Activated CD4-positive, alpha-beta T cell treated with anti-CD3 and anti-CD28 coated beads, Interleukin-2, Interleukin-6, amounts not matched to agents 100 ng/mL and 50 ng/mL, durations not matched to agents 16 hours and 8 hours (primary cell): Measurements from ENCODE around the gene ZNF419.
A peak's percentile ranks its signal among the peaks of the same experiment; 100 is the strongest.
"Not testable (repeated sequence)": the region's sequence is repeated elsewhere in the genome, so short reads cannot be mapped to it uniquely, and the experiment has no call there.

Experiments
- DNase-seq: peaks from one replicate; pipeline ENCODE4 v3.0.0-alpha.2; 2020

The ZNF419 gene

DNA sequence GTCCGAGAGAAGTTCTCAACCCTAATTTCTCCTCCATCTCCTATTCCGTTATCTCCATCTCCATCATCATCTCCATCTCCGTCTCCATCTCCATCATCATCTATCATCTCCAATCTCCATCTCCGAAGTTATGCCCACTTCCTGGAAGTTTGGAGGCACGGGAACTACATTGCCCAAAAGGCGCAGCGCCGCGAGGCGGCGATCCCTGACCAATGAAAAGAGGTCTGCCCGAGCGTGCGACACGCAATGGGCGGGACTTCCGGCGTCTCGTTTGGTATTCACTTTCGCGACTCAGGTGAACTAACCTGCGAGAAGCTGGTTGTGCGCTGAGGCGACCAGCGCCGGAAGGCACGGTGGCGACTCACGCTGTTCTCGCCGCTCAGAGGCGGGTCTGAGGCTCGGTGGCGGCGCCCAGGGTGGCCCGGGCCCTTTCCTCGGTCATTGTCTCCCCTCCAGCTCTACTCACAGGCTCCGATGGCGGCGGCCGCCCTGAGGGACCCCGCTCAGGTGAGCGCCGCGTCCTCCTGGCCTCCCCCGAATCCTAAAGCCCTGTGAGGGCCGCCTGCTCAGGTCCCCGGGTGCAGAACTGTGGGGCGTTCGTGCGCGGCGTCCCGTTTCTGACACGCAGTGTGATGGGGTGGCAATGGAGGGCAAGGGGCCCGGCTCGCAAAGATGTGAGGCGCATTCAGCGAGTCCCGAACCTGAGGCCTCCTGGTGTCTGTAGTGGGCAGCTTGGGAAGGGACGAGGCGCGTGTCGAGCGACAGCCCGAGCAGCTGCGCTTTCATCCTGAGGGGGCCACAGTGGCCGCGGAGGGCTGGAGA is at the start of gene ZNF419:
Gene ZNF419, plus strand, starts transcription at position 274 of the 822 bp plus-strand sequence. Its CDS starts 201 bp downstream, at position 475.
- DNase-seq, result peak; percentile 94

DNA sequence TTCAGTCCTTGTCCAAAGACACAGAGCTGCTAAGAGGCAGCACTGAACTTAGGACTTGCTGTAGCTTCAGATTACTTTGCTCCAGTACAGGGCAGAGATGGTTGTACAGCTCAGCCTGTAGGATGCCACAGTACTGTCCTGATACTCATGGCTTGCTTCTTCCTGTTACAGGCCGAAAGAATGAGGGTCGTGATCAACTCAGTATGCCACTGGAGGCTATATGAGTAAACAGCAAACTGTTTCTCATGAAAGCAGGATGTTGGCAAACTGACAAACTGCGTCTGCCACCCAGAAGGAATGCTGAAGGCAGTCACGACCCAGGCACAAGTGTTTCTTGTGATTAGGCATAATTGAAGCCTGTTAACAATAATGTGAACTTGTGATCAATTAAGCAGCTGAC is 49.6 kb upstream of the ZNF419 start:
- DNase-seq, result no peak

DNA sequence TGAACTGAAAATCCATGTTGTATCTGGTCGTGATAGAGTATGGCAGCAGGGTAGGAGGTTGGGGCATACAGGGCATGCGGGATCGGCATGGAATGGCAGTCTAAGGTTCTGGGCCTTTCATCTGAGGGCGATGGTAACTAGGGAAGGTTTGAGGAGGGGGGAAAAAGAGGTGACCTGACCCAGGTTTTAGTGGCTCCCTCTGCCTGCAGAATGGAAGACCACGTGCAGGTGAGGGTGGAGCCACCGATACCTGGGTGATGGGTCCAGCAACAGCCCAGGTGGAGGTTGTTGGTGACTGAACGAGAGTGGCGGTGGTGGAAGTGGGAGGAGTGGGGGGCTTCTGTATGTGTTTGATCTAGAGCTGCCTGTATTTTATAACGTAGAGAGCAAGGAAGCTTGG is 48.6 kb upstream of the ZNF419 start:
- no peak for DNase-seq

DNA sequence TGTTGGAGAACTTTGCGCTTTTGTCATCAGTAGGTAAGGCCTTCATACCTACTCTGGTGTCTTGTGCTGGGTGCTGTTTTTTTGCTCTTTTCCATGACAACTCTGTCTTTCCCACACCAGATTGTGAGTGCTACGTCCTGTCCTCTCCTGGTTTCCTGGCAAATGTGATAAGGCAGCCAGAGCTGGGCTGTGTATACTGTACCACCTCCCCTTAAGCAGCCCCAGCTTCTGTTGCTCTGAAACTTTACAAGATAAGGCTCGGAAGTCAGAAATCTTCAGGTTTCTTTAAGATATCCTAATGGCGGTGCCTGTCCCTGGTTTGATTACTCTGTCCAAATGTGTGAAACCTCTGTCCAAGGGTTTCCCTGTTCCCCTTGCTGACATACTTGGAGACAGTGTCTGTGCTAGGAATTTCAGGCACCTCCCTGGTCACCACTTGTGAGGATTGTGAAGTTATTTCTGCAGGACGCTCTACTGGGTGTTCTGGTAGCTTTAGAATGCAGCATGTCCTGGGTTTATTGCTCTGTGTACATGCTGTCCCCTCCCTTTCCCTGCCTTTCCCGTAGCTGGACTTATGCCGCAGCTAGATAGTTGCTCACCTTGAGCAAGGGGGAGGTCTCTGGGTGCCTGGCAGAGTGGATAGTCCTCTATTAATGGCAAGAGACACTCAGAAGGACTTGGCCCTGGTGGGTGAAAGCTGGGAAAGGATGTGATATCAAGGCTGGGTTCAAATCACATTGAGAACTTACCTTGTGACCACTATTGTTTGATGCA is 45.4 kb upstream of the ZNF419 start:
- no peak for DNase-seq

- DNase-seq, result no peak
Measured at GRCh38 chr19:57443121-57443696, 44.3 kb upstream of the ZNF419 start.

DNA sequence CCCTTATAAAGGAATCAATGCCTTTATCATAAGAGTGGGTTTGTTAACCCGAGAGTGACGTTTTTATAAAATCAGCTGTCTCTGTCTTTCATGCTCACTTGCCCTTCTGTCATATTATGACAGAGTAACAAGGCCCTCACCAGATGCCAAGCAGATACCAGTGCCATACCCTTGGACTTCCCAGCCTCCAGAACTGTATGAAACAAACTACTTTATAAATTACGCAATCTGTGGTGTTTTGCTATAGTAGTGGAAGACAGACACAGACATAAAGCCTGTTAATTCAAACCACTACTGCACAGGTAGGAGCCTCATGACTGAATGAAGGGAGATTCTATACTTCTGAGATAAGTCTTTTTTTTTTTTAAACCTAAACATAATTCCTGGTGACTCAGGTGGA is 35.2 kb upstream of the ZNF419 start:
- DNase-seq, result no peak

- DNase-seq, result peak; percentile 40
Measured at GRCh38 chr19:57465680-57466381, 21.7 kb upstream of the ZNF419 start.

DNA sequence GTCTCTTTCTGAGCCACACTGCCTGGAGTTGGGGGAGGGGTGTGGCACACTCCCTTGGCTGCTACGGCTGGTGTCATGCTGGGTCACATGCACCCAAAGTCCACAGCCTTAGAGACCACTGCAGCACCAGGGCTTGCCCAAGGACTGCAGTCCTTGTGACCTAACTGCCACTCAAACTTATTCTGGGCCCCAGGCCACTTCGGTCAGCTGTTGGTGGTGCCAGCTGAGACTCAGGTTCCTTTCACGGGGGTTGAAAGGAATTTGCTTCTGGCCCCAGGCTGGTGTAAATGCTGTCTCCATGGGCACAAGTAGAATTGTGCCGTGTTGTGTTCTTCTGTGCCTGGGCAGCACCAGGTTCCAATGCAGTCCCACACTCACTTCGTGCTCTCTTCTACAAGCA is 21.1 kb upstream of the ZNF419 start:
- no peak for DNase-seq

DNA sequence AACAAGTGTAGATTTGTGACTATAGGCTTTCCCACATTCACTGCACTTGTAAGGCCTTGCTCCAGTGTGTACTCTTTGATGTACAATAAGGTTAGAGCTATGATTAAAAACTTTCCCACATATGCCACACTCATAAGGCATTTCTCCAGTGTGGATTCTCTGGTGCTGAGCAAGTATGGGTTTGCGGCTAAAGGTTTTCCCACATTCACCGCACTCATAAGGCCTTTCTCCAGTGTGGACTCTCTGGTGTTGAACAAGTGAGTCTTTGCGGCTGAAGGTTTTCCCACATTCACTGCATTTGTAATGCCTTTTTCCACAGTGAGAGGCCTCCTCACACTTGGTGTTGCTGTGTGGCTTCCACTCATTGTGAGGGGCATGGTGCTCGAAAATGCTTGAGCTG is 13.9 kb upstream of the ZNF419 start:
- no peak for DNase-seq

GRCh38 chr19:57477191-57478008 is 10.2 kb upstream of the ZNF419 start, which contains the start of gene ZNF772:
ZNF772 (minus strand) TSS chr19:57477566; CDS start chr19:57477309, 257 bp downstream.
- peak; percentile 92 for DNase-seq

GRCh38 chr19:57488299-57488644 is 722 bp downstream of the ZNF419 start:
- DNase-seq, result not testable (repeated sequence)

- not testable (repeated sequence) for DNase-seq
Measured at GRCh38 chr19:57499332-57499679, 11.8 kb downstream of the ZNF419 start.

GRCh38 chr19:57499680-57500395 is 12.3 kb downstream of the ZNF419 start, which contains the start of gene ZNF773:
ZNF773 (plus strand) TSS chr19:57499938; CDS start chr19:57500081, 143 bp downstream.
- DNase-seq, result peak; percentile 96

DNA sequence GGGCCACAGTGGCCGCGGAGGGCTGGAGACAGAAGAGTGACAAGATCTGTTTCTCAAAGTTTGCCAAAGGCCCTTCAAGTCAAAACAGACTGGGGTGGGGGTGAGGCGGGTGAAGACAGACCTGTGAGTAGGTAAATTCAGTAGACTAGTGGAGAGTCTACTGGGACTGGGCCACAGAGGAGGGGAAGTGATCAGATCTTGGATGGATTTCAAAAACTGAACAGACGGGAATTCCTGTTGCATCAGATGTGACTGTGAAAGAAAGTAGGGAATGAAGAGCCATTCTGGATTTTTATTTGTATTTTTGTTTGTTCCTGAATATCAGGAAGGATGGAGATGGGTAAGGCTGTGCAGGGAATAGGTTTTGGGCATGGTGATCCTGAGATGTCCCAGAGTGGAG is 12.8 kb downstream of the ZNF419 start:
- DNase-seq, result not testable (repeated sequence)

GRCh38 chr19:57506163-57506562 is 18.6 kb downstream of the ZNF419 start:
- no peak for DNase-seq

GRCh38 chr19:57511484-57511883 is 23.9 kb downstream of the ZNF419 start:
- no peak for DNase-seq

GRCh38 chr19:57512845-57513244 is 25.3 kb downstream of the ZNF419 start:
- DNase-seq, result no peak

DNA sequence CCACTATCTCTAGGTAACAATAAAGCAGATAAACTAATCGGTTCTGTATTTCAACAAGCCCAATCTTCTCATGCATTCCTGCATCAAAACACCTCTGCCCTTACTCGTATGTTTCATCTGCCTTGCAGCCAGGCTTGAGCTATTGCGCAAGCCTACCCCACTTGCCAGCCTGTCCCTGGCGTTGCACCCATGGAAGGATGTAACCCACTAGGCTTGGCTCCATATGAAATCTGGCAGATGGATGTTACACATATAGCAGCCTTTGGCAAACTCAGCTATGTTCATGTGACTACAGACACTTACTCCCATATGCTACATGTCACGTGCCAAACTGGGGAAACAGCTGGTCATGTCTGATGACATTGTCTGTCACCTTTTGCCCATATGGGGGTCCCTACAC is 27.7 kb downstream of the ZNF419 start:
- no peak for DNase-seq

DNA sequence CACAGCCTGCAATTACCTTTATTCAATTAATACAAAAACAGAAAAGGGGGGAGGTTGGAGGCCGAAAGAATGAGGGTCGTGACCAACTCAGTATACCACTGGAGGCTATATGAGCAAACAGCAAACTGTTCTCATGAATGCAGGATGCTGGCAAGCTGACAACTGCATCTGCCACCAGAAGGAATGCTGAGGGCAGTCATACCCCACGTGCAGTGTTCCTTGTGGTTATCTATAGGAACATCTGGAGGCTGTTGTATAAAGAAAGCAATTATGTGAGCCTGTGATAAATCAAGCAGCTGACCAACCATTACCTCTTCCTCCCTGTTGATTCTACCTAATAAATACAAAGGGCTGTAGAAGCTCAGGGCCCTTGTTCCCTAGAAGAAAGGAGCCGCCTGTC is 30.5 kb downstream of the ZNF419 start:
- not testable (repeated sequence) for DNase-seq

DNA sequence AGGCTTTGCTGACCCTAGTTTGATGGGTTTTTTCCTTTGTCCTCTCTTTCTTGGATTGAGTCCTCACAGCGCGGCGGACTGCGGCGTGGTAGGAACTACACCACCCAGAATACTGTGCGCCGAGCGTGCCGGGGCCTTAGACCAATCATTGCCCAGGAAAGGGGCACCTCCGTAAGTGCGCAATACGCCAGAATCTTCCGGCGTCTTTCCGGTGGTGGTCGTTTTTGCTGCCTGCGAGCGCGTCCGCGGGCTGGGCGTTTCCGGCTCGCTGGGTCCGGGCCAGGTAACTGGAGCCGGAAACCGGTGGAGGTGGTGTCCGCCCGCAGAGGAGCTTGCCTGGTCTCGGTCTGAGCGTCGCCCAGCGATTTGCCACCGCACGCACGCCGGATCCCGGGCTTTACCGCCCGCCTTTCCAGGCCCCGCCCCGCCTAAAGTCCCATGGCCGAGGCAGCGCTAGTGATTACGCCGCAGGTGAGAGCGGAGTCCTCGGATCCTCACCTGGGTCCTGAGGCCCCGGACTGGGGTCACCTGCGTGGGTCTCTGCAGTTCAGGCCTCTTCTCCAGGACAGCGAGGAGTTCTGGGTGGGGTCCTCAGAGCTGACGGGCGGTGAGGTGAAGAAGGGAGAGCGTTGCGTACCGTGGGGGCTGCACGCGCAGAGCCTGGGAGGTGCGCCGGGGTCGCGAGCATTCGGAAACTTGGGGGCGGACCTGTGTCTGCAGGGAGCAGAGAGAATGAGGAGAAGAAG is 39.8 kb downstream of the ZNF419 start, which contains the start of gene ZNF549:
Gene ZNF549, plus strand, starts transcription at position 221 of the 746 bp plus-strand sequence. Its CDS starts 218 bp downstream, at position 439.
- peak; percentile 92 for DNase-seq
